ENCODE data around the gene NUMBL. TPM values are rescaled to one million over a fixed set of nuclear protein-coding genes. Genes with fewer than 3 reads are reported as not detected.

Gene NUMBL
- total and polyA plus RNA-seq, 9 of the 15 experiments (the other 6 are each of a cell fraction or from before 2014, with no cell fraction given) = 0.39 to 38.6 (median 6.6) TPM

DNA sequence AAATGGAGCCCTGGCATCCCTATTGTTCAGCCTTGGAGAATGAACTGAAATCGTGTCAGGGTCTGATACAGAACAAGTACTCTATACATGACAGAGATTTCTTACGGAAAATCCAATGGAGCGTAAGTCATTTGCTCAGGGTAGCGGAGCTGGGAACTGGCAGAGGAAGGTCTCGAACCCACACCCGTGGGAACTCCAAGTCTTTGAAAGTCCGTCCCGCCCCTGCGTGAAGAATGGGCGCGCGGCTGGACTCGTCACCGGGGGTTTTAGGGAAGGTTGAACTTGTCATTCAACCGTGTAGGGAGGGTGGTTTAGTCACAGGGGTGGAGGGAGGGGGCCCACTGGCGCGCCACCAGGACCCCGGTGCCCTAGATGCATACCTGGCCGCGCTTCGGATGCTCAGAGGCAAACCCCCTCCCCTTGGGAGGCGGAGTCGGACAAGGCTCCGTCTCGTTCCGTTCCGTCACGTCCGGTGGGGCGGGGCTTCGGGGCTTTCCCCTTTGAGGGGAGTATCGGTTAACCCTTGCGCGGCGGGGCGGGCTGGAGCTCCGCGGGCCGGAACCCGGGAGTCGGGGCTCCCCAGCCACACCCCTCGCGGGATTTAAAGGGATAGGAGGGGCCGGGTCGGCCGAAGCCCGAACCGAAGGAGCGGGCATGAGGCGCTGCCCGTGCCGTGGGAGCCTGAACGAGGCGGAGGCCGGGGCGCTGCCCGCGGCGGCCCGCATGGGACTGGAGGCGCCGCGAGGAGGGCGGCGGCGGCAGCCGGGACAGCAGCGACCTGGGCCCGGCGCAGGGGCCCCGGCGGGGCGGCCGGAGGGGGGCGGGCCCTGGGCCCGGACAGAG lies 26.3 kb upstream of the NUMBL start, which contains the start of the genes COQ8B and ITPKC (continued):
- TF ChIP-seq, protein P1, sequence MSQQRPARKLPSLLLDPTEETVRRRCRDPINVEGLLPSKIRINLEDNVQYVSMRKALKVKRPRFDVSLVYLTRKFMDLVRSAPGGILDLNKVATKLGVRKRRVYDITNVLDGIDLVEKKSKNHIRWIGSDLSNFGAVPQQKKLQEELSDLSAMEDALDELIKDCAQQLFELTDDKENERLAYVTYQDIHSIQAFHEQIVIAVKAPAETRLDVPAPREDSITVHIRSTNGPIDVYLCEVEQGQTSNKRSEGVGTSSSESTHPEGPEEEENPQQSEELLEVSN (IDR thresholded peaks at IDR 0.05; ENCODE audit: borderline replicate concordance in 1 of 2, extremely low read depth in 1 of 2, insufficient read depth in 1 of 2, insufficient read length in 1 of 2, low read depth in 1 of 2, low read length in 1 of 2, poor library complexity in 1 of 2, severe bottlenecking in 1 of 2) = peak in 1 of 2 experiments; percentile 43
- TF ChIP-seq IRF1 (CRISPR knock-in tag; IDR thresholded peaks at IDR 0.05; ENCODE audit: borderline replicate concordance) = no peak
- no peak for TF ChIP-seq PTRF (tag; IDR thresholded peaks at IDR 0.05)
- no peak for TF ChIP-seq AFF4 (CRISPR knock-in tag; IDR thresholded peaks at IDR 0.05)
- peak; percentile 53; the same call in 1 of the 2 replicates for TF ChIP-seq ATF7 (IDR thresholded peaks at IDR 0.05)
- TF ChIP-seq ZNF3 (CRISPR knock-in tag; IDR thresholded peaks at IDR 0.05) = no peak
- TF ChIP-seq, protein P2, sequence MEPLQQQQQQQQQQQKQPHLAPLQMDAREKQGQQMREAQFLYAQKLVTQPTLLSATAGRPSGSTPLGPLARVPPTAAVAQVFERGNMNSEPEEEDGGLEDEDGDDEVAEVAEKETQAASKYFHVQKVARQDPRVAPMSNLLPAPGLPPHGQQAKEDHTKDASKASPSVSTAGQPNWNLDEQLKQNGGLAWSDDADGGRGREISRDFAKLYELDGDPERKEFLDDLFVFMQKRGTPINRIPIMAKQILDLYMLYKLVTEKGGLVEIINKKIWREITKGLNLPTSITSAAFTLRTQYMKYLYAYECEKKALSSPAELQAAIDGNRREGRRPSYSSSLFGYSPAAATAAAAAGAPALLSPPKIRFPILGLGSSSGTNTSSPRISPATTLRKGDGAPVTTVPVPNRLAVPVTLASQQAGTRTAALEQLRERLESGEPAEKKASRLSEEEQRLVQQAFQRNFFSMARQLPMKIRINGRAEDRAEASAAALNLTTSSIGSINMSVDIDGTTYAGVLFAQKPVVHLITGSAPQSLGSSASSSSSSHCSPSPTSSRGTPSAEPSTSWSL (CRISPR knock-in tag; IDR thresholded peaks at IDR 0.05; ENCODE audit: borderline replicate concordance) = no peak
- peak; percentile 56 for TF ChIP-seq L3MBTL2 (IDR thresholded peaks at IDR 0.05)
- peak; percentile 92 for TF ChIP-seq MXD1 (CRISPR knock-in tag; IDR thresholded peaks at IDR 0.05; ENCODE audit: borderline replicate concordance, poor library complexity, severe bottlenecking)
- no peak for TF ChIP-seq ZKSCAN3 (CRISPR knock-in tag; IDR thresholded peaks at IDR 0.05)
- no peak for TF ChIP-seq AFF1 (IDR thresholded peaks at IDR 0.05; ENCODE audit: low read depth in 1 of 2, partially characterized antibody in 2 of 2)
- no peak for TF ChIP-seq CBFA2T2 (conservative IDR thresholded peaks at IDR 0.05)
- TF ChIP-seq FOXP1 (CRISPR knock-in tag; IDR thresholded peaks at IDR 0.05) = 0 out of 2 replicates have a peak, but pooled peaks have one; percentile 8

Measured in K562 (cell line).